GM21367 (cell line): ENCODE results near the gene PAM.

Experiments
- ATAC-seq: cut with Tn5 transposase; IDR thresholded peaks from one replicate; pipeline ENCODE4 v1.9.1; 2021; ENCODE audit not compliant: unreplicated experiment

The PAM gene

DNA sequence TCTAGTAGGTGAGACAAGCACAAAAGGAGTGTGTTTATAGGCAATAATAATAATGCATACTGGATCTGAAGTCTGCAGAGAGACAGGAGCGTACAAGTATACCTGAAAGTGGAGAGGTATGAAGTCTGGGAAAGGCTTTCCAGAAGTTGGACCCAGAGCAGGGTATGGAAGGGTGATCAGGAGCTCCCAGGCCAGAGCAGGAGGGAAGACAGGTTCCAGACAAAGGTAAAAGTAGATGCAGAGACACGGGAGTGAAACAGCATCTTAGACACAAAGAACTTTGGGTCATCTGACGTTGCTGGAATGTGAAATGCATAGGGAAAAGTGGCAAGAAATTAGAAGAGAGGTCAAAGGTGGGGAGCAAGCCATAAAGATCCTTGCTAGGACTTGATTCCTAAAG lies 175.1 kb downstream of the PAM start:
- no peak for ATAC-seq

DNA sequence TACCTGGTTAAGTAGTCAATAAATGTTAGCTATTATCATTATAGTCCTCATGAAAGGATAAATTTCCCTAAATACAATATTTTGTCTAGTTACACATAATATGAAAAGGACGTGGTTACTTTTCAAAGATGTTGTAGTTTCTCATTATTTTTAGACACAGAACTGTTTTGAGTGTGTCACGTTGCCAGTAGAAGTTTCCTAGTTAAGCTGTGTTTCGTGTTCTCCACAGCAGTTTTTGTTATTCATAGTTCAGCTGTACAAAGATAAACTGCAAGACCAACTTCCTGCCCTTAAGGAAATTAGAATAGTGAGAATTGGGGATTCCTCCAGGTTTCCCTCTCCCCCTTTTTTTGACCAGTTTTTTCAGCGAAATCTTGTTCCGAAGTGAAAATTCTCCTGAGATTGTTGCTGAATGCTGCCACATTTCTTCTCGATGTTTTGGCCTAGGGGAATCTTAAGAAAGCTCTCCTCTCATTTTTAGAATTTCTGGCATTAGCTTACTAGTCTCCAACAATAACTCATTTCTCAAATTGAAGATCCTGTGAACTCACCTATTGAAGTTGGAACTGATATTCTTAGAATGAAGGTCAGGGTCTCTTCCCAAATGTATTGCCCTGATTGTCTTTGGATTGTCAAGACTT lies 176.1 kb downstream of the PAM start:
- ATAC-seq: no peak

DNA sequence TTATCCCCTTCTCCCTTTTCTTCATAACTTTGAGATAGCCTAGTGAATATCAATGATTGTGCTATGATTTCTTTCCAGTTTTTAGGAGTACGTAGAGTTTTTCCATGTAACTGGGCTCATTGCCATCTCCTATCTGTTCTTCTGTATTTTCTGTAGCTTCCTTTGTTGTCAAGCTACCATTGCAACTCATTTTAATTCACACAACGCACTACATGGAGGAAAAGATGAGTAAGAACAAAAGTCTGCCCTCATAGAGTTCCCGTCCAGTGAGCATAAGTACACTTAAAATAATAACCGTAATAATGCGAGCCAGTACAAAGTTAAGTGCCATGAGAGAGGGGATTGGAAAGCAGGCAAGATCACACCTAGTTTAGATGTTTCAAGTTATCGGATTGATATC lies 177.7 kb downstream of the PAM start:
- ATAC-seq: no peak

DNA sequence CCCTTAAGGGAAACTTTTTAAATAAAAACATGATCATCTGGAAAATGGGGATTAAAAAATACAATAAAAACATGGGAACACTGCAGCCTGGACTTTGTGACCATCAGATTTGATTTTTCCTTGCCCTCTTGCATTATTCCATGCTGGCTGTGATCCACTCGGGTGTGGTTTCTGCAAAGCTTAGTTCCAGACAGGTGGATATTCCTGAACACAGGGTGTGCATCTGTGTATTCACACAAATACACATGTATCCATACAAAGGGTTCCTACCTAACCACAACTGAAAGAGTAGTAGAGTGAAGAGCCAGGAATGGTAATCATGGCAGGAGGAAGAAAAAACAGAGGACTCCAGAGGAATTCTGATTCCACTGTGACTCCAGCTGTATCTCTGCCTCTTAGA lies 178.2 kb downstream of the PAM start:
- ATAC-seq: no peak

DNA sequence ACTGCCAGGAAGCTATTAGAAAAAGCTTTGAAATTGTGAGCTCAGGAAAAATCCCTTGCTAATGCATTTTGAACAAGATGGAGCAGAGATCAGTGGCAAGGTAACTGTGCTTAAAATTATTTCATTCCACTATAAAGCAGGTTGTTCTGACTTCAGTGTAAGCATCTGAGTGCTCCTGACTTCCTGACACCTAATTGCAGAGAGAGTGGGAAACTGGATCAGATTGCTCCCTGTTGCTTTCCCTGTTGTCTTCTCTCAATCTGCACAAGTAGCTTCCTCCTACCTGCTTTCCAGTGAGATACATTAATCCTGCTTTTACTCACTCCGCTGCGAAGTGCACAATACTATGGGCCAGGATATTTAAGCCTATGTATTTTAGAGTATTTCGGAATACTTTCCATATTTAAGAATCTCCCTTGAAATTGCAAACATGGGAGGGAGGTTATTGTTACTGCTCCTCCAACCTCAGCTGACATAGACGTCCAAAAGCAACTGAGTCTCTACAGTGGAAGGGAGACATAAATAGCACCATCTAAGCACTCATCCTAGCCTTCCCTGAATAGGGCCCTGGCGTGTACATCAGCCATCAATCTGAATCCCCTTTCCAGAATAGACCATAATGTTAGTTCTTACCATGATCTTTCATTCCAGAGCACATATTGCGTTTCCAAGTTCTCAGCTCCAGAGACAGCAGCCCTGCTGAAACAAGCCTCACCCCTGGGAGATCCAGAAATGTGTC lies 178.8 kb downstream of the PAM start:
- no peak for ATAC-seq

DNA sequence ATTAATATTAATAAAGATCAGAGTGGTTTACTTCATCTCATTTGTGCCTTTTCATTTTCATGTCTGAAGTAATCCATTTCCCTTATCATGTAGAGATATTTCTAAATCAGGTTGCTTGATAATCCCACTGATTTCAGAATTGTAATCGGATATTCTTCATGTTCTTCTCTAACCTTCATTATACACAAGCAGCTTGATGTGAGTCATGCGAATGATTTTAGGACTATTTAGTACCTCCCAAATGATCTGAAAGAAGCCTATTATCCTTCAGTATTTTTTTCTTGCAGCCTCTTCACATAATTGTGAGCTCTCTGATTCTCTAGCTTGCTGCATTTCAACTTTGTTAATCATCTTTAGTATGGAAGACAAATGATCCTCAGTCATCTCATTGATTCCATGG lies 182.8 kb downstream of the PAM start:
- no peak for ATAC-seq

DNA sequence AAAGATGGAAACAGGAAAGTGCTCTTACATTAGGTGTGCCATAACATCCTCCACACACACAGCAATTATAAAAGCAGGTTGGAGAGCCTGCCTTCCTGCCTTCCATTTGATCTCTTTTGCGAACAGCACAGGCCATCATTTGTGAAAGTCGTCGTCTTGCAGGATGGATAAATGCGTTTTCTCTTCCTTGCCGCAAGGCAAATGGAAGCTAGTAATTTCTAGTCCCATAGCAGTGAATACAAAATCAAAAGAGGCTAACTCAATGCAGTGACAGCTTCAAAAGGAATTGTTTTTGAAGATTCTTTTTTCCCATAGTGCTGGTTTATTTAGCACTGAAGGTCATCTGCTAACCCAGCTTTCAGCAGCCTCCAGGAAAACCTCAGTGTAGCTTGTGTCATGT lies 186.0 kb downstream of the PAM start:
- no peak for ATAC-seq

DNA sequence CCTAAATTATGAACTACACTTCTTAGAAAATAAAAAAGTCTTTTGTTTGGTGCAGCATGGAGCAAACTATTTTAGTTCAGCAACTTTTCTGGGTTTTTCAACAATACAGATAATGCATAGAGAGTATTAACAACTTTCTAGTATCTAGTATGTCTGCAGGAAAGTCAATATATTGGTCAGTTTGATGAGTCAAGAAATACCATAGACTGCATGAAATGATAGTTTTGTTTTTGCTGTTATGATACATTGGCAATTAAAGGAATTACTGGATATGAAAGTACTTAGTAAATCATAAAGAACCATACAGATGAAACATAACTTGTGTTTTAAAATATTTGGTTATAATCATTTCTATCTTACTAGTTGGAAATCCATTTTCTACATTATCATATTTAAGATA lies 191.3 kb downstream of the PAM start:
- no peak for ATAC-seq

DNA sequence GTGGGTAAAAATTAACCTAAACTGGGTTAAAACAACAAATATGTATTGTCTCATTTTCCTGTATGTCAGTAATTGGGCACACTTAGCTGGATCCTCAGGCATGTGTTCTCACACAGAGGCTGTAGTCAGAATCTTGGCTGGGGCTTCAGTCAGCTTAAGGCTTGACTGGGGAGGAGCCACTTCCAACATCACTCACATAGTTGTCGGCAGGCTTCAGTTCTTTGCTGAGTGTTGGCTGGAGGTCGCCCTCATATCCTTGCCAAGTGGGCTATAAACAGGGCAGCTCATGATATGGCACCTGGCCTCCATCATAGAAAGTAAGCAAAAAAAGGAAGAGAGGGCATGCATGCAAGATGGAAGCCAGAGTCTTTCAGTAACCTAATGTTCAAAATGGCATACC lies 191.9 kb downstream of the PAM start:
- ATAC-seq: no peak

DNA sequence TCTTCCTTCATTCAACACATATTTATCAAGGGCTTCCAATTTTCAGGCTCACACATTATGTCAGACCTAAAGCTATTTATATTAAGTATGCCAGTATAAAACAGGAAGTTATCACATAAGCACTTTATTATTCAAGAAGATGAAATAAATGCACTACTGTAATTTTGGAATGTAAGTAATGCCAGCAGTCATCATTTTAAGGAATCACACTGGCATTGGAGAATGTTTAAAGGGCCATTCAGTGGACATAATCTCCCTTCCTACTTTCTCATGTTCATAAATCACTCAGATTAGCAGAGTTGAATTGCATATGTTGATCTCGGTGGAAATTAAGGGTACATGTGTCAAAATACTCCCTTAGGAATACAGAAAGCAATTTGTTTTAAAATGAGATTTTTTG lies 200.4 kb downstream of the PAM start:
- no peak for ATAC-seq

DNA sequence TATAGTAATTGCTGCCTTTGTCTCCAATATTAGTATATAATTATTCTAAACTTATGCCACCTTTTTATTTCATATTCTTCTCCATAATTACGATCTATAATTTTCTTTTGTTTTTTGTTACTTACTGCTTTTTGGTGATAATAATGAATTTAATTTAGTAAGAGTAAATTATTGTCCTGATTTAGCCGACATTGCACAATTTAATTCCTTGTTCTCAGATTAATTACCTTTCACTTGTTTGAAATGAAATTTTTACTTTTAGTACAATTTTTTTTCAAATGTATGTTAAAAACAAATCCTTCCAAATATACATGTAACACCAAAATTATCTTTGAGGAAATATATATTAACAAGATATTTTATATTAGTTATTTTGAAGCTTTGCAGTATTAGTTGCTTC lies 201.5 kb downstream of the PAM start:
- ATAC-seq: no peak

DNA sequence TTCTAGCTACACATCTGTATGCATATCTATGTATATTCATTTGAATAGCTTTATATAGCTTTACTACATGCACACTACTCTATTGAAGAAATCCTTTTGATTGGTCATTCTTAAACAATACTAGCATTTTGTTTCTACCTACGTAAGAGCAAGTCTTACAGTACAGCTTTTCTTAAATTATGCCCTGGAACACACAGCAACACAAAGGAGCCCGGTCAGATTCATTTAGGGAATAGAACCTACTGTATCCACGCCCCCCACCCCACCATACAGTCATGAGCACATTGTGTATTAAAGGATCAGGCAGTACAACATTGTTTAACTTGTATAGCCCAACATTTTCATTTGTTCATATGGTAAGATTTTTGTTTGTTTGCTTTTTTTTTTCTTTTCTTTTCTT lies 202.0 kb downstream of the PAM start:
- ATAC-seq: no peak

DNA sequence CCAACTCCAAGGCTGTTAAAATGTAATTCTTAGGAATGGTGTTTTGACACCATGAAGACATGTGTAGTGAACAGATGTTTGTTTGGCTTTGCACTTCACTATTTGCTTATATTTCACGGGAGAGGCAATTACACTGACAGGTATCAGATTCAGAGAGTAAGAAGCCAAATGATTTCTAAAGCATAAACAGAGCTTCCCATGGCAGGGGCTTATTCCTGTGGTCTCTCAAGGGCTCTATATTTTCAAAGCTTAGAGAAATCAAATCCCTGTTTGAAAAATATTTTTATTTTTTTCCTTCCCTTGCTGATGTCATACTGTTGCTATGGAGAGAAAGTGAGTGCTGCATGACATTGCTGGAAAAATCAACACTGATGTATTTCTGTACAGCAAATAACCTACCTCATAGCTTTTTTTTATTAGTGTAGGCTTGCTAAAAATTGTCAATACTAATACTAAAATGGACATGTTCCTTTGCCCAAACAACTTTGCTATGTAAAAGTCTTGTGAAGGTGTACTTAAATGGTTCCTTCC lies 203.4 kb downstream of the PAM start:
- no peak for ATAC-seq

DNA sequence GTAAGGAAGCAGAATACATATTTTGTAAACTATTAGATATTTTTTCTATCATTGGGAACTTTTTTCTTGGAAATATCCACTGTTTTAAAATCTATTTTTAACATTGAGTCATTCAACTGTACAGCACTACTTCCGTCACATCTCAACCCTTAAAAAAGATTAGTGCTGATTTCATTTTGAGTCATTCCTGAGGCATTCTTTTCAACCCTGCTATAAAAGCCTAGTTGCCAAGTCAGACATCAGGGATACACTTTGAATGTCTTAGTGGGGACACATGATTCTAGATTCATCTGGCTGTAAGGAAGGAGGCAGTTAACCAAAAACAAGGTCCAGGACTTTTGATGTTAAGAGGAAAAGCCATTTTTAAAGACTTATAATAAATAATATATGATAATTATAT lies 203.9 kb downstream of the PAM start:
- ATAC-seq: no peak

DNA sequence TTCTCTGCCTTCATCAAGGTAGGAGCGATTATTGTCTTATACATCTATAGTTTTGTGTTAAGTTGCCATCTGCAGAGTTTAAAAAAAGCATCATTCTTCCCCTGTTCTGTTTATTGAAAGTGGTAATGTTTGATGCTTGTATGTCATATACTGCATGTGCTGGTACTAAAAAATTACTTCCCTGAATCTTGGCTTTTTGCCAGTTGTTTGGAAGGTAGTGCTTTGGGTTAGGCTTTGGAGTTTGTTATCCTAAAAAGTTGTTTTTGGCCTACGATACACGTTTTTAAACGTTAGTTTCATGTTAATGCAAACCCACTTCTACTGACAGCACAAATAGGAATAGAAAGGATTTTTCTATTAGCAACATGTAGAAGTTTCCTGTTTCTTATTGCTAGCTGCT lies 206.6 kb downstream of the PAM start:
- ATAC-seq: no peak

DNA sequence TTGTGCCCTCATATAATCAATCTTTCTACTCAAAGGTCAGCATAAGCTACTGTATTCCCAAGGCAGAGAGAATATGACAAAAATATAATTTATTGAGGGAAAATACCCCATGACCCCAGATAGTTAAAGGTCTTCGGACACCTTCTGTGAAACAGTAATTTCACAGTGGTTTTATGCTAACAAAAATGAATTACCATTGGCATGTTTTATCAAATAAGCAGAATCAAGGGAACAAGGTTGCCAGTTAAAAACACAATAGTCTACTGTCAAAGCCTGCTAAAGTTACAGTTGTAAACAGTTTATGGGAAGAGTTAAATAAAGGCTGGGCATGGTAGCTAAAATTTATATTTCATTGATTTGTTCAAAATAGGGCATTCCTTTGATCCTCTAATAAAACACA lies 210.5 kb downstream of the PAM start:
- no peak for ATAC-seq

DNA sequence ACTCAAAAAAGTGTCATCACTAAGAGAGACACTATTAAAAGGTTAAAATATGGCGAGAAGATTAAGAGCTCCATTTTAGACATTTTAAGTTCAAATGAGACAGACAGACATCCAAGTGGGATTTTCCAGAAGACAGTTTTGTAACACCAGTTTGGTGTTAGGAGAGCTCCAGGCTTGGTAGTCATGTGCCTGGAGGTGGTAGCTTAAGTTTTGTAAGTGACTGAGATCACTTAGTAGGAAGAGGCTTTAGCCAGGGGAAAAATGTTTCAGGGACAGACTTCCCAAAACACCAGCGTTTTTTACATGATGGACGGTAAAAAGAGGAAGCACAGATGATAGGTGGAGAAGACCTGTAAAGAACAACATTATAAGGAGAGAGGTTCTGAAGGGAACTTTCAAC lies 214.5 kb downstream of the PAM start:
- no peak for ATAC-seq

DNA sequence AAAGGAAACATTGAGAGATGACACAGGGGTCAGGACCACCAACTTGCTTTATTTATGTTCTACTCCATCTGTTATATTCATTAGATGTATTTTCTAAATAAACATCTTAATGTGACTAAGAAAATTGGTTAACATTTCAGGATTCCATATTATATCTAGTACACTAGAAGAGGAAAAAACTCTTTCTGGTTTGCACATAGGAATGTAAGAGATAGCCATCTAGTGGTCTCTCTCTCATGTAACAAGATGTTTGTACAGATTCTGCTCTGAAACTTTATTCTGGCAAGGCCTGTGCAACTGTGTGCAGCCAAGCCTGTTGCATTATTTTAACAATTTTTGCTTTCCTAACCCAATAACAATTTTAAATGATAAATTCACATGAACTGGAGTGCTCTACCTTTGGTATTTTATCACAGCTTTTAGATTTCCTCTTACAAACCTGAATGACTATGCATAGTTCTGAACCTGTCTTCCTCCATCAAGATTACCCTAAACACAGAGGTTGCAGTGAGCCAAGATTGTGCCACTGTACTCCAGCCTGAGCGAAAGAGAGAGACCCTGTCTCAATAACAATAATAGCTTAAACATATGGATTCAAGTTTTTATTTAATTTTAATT lies 216.7 kb downstream of the PAM start:
- no peak for ATAC-seq

DNA sequence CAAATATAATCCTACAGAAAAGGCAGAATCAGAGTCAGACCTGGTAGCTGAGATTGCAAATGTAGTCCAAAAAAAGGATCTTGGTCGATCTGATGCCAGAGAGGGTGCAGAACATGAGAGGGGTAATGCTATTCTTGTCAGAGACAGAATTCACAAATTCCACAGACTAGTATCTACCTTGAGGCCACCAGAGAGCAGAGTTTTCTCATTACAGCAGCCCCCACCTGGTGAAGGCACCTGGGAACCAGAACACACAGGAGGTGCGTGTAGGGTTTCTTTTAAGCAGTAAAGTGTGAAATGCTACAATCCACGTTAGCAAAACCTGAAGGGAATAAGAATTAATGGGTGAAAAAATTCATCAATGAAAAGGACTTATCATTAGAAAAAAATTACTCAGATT lies 219.1 kb downstream of the PAM start:
- no peak for ATAC-seq

DNA sequence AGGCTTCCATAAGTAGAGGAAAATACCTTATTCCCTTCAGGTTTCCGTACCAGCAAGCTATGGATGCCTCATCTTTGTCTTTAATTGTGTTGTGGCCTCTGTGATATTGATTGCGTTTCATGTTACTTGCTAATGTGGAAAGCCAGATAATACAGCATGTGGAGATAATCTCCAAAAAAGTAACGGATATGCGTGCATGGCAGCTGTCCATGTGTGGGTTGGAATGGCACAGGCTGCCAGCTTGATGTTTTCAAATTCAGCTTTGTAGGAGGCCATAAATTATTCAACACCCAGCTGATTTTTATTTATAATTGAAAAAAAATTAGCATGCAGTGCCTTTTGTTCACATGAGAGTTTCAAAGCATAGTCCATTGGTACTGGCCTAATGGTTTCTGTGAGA lies 219.9 kb downstream of the PAM start:
- no peak for ATAC-seq

DNA sequence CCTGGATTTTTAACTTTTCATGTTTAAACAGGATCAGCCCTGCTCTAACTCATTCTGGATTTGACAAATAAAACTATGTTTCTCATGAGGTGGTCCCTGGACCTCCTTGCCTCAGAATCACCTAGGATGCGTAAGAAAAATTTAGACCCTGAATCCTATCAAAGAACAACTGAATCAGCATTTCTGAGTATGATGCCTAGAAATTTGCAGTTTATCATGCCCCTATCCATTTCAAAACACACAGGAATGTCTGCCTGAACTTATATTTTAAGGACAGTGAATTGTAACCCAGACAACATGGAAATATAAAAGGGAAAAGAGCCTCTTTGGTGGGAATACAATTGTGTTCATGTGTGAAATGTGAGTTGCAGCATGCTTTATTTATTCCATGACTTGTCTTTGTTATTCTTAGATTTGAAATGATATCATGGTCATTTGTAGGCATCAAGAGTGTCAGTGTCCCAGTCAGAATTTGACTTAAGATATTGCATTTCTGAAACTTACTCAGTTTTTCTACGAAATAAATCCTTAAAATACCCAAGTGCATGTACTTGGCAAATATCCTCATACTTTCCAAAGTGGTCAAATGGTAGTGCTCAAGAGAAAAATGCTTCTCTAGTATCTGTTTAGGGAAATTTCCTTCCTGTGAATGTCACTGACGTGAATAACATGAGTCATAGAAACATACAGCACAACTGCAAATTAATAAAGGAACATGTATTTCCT lies 220.5 kb downstream of the PAM start:
- no peak for ATAC-seq
